Kidney glomerular epithelial cell (primary cell): ENCODE data around the gene ADAMTSL1.

ENCODE experiments used
- DNase-seq: peaks from one replicate; lab custom pipeline; 2025; lab: John Stamatoyannopoulos, UW

Gene ADAMTSL1

DNA sequence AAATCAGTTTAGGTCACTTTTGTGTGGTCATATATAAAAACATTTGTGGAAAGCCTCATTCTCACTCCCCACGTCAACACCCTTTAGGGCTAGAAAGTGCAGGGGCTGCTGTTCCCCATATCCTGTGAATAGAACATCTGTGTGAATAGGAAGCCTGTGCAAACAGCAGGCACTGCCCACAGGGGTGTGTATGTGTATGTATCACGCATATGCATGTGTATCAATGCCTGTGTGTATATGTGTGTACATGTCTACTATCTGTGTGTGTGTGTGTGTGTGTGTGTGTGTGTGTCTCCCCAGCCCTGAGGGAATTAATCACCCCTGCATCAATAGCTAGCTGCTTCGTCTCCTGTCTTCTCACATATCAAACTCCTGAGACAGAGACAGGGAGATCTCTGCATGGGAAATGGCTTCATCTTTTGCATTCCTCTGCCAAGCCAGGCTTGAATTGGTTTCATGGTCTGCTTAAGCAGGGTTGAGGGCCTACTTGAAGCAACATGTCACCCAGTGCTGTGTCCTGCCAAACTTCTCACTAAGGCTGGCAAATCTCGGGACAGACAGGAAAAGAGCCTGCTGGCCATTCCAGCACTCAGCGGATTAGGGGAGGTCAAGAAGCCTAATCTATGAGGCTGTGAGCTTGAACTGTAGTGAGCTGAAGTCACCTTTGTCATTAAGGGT is 265.8 kb downstream of the ADAMTSL1 start:
- DNase-seq, result peak; percentile 79

- no peak for DNase-seq
These were observed 267.4 kb downstream of the ADAMTSL1 start for GRCh38 chr9:18741359-18741758.

- DNase-seq, result no peak
These were observed 268.0 kb downstream of the ADAMTSL1 start for GRCh38 chr9:18741945-18742344.

DNA sequence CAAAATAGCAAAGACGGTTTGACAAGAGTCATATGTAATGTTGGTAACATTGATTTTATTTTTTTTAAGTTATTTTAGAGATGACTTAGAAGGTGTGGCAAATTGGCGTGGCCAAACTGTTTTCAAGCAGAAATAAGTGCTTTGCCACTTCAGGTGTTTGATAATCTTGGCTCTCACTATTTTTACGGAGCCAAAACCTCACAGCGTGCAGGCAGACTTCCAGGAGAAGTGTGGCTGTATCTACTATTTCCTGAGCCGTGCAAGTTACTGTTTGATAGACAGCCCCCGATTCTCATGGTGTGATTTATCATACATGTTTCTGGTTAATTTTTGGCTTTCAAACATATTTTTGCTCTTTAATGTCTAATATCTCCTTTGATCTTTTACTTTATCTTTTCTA is 269.5 kb downstream of the ADAMTSL1 start:
- DNase-seq, result no peak

- DNase-seq, result no peak
These were observed 270.0 kb downstream of the ADAMTSL1 start for GRCh38 chr9:18743971-18744370.

- DNase-seq, result no peak
These were observed 271.8 kb downstream of the ADAMTSL1 start for GRCh38 chr9:18745710-18746109.

DNA sequence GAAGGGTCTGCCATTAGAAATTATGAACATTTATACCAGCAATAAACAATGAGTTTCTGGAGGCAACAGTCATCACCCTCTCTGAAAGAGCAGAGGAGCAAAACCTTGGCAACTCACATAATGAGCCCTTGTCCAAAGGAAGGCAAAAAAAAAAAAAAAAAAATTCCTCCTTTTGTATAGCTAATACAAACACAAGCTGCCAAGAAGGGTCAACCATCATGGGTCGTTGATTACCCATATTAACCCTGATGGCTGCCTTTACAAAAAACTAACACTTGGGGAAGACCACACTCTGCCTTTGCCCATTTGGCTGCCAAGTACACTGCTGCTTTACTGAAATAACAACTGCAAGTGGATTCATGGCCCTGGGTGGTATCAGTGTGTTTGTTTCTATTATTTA is 272.7 kb downstream of the ADAMTSL1 start:
- DNase-seq, result no peak

GRCh38 chr9:18747595-18747994 is 273.6 kb downstream of the ADAMTSL1 start:
- no peak for DNase-seq

DNA sequence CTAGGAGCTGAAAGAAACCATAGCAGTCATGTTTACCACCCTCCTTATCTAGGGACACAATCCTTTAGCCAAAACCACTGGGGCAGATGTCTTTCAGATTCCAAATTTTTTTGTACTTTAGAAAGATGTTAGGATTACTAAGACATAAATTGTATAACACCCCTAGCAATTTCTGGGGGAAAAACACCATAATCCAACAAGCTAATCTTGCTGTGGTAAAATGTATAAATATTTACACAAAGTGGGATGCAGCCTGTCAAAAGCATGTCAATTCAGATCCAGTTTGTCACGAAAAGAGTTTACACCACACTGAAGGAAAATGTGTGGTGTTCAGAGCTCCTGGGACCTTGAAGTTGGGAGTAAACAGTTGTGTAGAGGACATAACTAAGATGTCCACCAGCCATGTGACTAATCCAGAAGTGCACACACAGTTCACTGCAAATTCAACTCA is 274.3 kb downstream of the ADAMTSL1 start:
- no peak for DNase-seq

DNA sequence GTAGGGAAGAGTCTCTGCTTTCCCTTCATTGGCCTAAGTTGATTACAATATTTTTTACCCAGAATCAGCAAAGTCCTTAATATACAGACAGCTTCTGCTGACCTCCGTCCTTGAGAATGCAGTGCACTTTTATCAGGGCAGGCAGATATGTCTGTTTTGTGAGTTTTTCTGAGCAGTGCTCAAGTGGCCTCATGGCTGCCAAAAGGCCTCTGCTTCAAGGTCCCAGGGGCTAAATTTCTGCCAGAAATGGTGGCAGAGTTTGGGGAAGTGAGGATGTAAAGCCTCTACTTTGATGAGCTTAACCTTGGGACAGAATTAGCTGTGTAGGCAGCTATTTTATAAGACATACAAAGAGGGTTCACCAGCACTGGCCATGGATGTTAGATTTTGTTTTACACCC is 275.8 kb downstream of the ADAMTSL1 start:
- DNase-seq, result no peak

GRCh38 chr9:18753904-18754303 is 280.0 kb downstream of the ADAMTSL1 start:
- DNase-seq, result no peak

DNA sequence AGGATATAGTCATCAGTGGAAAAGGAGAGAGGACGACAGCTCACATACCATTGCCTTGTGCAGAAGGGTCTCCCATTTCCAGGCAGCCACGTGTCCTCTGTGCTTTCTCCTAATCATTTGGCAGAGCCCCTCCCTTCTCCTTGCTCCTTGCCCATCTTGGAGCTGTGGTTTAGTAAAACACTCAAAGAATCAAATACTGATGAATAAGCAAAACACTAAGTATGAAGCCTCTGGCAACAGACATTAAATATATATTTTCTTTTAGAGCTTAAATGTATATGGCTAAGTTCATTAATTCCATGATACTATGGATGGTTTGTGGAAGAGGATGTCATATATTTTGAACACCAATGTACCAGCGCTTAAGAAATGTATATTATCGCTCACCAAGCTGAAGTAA is 280.6 kb downstream of the ADAMTSL1 start:
- DNase-seq, result no peak

GRCh38 chr9:18755263-18755662 is 281.3 kb downstream of the ADAMTSL1 start:
- DNase-seq, result no peak

DNA sequence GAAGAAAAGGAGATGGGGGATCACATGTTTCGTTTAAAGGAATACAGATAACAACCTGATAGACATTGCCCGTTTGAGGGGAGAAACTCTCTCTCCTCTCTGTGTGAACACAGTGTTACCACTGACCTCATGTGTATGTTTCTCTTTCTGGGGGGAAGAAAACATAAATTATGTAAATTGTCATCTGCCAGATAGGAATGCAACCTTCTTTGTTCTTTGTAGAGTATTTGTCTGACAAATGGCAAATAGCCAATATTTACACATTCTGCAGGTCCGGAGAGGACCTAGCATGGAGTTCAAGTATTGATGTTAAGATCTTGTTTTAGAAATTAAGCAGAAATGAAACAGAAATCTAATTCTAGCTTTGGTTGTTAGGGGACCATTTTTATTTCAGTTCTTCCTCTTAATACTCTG is 282.8 kb downstream of the ADAMTSL1 start:
- no peak for DNase-seq

- DNase-seq, result no peak
These were observed 285.9 kb downstream of the ADAMTSL1 start for GRCh38 chr9:18759827-18760226.

DNA sequence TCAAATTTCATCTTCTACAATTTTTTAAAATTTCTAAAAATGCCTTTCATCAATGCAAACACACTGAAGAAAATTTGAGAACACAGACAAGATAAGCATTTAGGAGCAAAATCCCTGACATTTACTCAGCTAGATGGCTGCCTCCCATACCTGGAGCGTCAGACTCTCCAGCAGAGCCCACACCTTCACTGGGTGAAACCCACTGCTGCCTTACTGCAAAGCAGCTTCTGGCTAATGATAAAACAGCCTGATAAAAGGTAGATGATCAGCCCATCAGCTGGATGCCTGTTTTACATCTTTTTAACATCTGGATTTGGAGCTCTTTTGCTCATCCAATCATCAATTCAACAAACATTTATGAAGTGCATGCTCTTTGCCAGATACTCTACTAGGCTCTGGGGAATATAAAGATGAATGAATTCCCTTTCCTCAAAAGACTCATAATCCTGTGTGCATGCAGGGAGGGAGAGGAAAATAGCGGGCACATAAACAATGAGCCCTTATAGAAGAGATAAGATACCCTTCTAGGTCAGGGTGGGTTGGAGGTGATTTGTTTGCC is 287.9 kb downstream of the ADAMTSL1 start:
- DNase-seq, result no peak

DNA sequence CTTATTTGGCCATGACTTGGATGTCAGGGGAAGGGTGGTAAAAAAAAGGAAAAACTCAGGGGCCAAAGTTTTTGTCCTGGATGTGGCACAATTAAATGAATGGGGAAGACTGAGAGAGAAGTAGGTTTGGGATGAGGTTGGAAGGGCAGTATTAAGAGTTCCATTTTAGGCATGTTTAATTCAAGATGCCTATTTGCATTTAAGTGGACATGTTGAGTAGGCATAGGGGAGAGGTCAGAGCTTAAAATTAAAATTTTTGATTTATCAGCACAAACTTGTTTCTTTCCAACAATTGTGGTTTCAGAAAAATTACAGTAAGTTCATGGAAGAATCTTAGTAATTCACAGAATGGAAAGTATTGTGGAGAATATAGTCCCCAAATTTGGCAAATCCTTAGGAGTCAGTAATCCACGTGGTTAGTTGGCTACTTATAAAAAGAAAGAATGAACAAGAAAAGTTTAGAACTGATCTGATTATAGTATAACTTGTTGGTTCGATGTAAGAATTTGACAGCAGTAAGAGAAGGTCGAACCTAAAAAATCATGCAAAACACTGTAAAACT is 293.1 kb downstream of the ADAMTSL1 start:
- DNase-seq, result no peak

DNA sequence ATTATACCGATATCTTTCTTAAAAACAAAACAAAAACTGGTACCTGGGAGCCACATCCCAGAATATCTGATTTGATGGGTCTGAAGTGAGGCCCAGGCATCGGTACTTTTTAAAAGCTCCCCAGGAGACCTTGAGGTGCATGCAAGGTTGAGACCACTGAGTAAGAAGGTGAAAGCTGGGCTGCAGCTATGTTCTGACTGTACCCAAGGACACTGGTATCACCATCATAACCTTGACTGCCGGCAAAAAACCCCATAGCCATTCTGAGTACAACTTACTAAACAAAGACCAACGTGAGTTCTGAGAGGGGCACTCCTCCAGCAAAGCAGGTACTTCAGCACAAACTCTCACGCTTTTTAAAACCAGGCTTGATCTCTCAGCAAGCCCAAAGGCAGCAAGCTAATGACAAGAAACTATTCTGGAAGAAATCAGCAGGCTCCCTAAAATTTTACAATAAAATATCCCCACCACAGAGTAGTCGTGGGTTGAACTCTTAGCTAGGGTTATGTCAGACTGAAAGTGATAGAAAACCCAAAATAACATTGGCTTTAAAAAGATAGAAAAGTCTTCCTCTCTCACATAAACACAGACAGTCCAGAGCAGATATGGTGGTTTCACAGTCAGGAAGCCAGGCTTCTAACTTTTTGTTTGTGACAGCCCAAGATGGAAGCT is 295.1 kb downstream of the ADAMTSL1 start:
- no peak for DNase-seq

DNA sequence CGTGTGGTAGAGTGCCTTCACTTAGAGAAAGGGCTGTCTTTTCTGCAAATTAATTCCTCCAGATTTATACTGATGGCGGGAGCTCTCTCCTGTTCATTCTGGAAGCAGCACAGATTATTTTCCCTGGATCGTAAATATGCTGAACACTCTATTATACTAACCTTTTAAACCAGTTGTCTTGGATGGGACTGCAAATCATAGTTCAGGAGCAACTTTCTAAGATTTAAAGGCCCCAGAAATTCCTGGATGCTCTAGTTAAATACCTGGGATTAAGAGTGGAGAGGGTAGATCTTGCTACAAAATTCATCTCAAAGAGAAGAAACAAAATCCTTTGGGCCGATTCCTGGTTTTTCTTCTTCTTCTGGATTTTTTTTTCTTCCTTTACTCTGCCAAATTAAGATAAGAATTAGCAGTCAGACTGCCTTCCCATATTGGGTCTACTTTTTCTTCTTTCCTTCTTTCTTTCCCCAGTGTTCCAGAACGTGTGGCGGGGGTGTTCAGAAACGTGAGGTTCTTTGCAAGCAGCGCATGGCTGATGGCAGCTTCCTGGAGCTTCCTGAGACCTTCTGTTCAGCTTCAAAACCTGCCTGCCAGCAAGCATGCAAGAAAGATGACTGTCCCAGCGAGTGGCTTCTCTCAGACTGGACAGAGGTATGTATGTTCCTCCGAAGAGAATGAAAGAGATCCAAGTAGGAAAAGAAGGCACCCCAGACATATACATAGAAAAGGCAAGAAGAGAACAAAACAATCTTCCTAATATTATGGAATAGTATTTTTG is 296.4 kb downstream of the ADAMTSL1 start:
- no peak for DNase-seq

- DNase-seq, result no peak
These were observed 297.1 kb downstream of the ADAMTSL1 start for GRCh38 chr9:18771011-18771410.

- no peak for DNase-seq
These were observed 297.8 kb downstream of the ADAMTSL1 start for GRCh38 chr9:18771763-18772162.

- no peak for DNase-seq
These were observed 301.3 kb downstream of the ADAMTSL1 start for GRCh38 chr9:18775241-18775640.
